Tibial artery (tissue), 4 donors: ENCODE data around the gene TMEM168.
"Not testable (repeated sequence)": the region's sequence is repeated elsewhere in the genome, so short reads cannot be mapped to it uniquely, and the experiment has no call there.

Experiments used
- DNase-seq, 2 donors: peaks; one replicate each; pipeline ENCODE4 v3.0.0-alpha.2; 2019
- H3K27ac ChIP-seq, 2 donors: fragments of 200-600 bp; sonication (generic) in 1 of 2; 1 replicate in 1 of 2; 2 replicates in 1 of 2; pipeline ENCODE4 v1.5.1; 2018 to 2019; ENCODE audit warnings: mild to moderate bottlenecking in 1 of 2
- H3K27me3 ChIP-seq, 2 donors: fragments of 200-600 bp; sonication (generic) in 1 of 2; one replicate each; pipeline versions ENCODE4 v1.5.1 to v1.6.0; 2016 to 2019
- H3K36me3 ChIP-seq, 3 donors: fragments of 200-600 bp; sonication (generic) in 2 of 3; one replicate each; pipeline ENCODE4 v1.5.1; 2016 to 2019; ENCODE audit warnings: mild to moderate bottlenecking in 2 of 3
- H3K4me1 ChIP-seq, 4 donors: fragments of 200-600 bp; sonication (generic) in 2 of 4; 1 replicate in 3 of 4; 2 replicates in 1 of 4; pipeline ENCODE4 v1.5.1; 2016 to 2019
- H3K4me3 ChIP-seq, 2 donors: fragments of 200-600 bp; sonication (generic) in 1 of 2; 1 replicate in 1 of 2; 2 replicates in 1 of 2; pipeline ENCODE4 v1.5.1; 2018 to 2019; ENCODE audit warnings: mild to moderate bottlenecking in 2 of 2
- H3K9me3 ChIP-seq, 3 donors: fragments of 200-600 bp; sonication (generic) in 1 of 3; one replicate each; pipeline ENCODE4 v1.5.1; 2016 to 2019
- CTCF ChIP-seq, 2 experiments: fragments of 200-600 bp in 1 of 2; fragments of 450-650 bp in 1 of 2; IDR thresholded peaks; one replicate each; pipeline ENCODE4 v1.5.1; 2017 to 2019; ENCODE audit warnings: antibody characterized with exemption in 2 of 2, mild to moderate bottlenecking in 1 of 2, moderate library complexity in 1 of 2
- intact Hi-C: fragments of 100-400 bp; cut with DNase I; formaldehyde crosslinking; loops from one replicate; pipeline ENCODE4 v1.15.0; 2023; ENCODE audit warnings: low total_unique reads

The TMEM168 gene

GRCh38 chr7:112798274-112799159, 8.3 kb upstream of the TMEM168 start:
- H3K27me3 ChIP-seq, result no peaks in the 10 kb centered on the region
- DNase-seq, result no peak
- H3K4me3 ChIP-seq, result no peak overlapping the region
- intact Hi-C loops, result loop anchor here (10.0 kb wide), 1 partner anchor 316 kb away; the partner anchor contains the start of gene SMIM30
- H3K27ac ChIP-seq, result no peak overlapping the region
- no peaks in the 10 kb centered on the region for H3K9me3 ChIP-seq
- H3K4me1 ChIP-seq, result no peaks in the 10 kb centered on the region
- no peaks in the 10 kb centered on the region for H3K36me3 ChIP-seq
- no peak for TF ChIP-seq CTCF (IDR thresholded peaks at IDR 0.05)

- H3K27me3 ChIP-seq, H3K27ac ChIP-seq, H3K4me1 ChIP-seq, DNase-seq, H3K36me3 ChIP-seq, H3K4me3 ChIP-seq, H3K9me3 ChIP-seq: not testable (repeated sequence)
- intact Hi-C loops, result loop anchor here (10.0 kb wide), 1 partner anchor 318 kb away; the partner anchor contains the start of gene SMIM30
Measured at GRCh38 chr7:112796552-112796951, 6.4 kb upstream of the TMEM168 start.

- no peak for TF ChIP-seq CTCF (IDR thresholded peaks at IDR 0.05)
- Histone ChIP-seq H3K4me3 (no peak overlapping the region), H3K27ac (no peak overlapping the region), H3K4me1 (peaks cover 0 to 18% (median 9%) of the 10 kb centered on the region in 4 donors), H3K9me3 (no peaks in the 10 kb centered on the region), H3K27me3 (no peaks in the 10 kb centered on the region), H3K36me3 (no peaks in the 10 kb centered on the region)
- no peak for DNase-seq
- intact Hi-C loops, result loop anchor here (10.0 kb wide), 1 partner anchor 322 kb away; the partner anchor contains the start of gene SMIM30
Measured at GRCh38 chr7:112792441-112792840, 2.2 kb upstream of the TMEM168 start.

GRCh38 chr7:112791465-112792168, 1.4 kb upstream of the TMEM168 start:
- Histone ChIP-seq H3K4me1 (peaks cover 0 to 18% (median 9%) of the 10 kb centered on the region in 4 donors), H3K4me3 (no peak overlapping the region), H3K27me3 (no peaks in the 10 kb centered on the region), H3K27ac (no peak overlapping the region), H3K9me3 (no peaks in the 10 kb centered on the region), H3K36me3 (no peaks in the 10 kb centered on the region)
- DNase-seq, result no peak
- intact Hi-C loops, result loop anchor here (10.0 kb wide), 1 partner anchor 323 kb away; the partner anchor contains the start of gene SMIM30
- TF ChIP-seq CTCF (IDR thresholded peaks at IDR 0.05), result no peak

GRCh38 chr7:112790586-112791003, 402 bp upstream of the TMEM168 start:
- H3K9me3 ChIP-seq, result no peaks in the 10 kb centered on the region
- no peak for TF ChIP-seq CTCF (IDR thresholded peaks at IDR 0.05)
- H3K36me3 ChIP-seq, result no peaks in the 10 kb centered on the region
- H3K27ac ChIP-seq, result peak overlapping the region; percentile 82 to 93
- peak overlapping the region; percentile 79 to 92 for H3K4me3 ChIP-seq
- intact Hi-C loops, result loop anchor here (10.0 kb wide), 1 partner anchor 324 kb away; the partner anchor contains the start of gene SMIM30
- H3K4me1 ChIP-seq, result peaks cover 0 to 18% (median 9%) of the 10 kb centered on the region in 4 donors
- no peak for DNase-seq
- no peaks in the 10 kb centered on the region for H3K27me3 ChIP-seq
